ENCODE data around the gene ZNF236.

- TF ChIP-seq CTCF (conservative IDR thresholded peaks at IDR 0.05) (no peak), ZFX (IDR thresholded peaks at IDR 0.05) (no peak)
These were observed 153.3 kb downstream of the ZNF236 start for GRCh38 chr18:76975577-76976110.
